ENCODE data around the gene DIABLO.
"Not testable (repeated sequence)": the region's sequence is repeated elsewhere in the genome, so short reads cannot be mapped to it uniquely, and the experiment has no call there.

Gene DIABLO

DNA sequence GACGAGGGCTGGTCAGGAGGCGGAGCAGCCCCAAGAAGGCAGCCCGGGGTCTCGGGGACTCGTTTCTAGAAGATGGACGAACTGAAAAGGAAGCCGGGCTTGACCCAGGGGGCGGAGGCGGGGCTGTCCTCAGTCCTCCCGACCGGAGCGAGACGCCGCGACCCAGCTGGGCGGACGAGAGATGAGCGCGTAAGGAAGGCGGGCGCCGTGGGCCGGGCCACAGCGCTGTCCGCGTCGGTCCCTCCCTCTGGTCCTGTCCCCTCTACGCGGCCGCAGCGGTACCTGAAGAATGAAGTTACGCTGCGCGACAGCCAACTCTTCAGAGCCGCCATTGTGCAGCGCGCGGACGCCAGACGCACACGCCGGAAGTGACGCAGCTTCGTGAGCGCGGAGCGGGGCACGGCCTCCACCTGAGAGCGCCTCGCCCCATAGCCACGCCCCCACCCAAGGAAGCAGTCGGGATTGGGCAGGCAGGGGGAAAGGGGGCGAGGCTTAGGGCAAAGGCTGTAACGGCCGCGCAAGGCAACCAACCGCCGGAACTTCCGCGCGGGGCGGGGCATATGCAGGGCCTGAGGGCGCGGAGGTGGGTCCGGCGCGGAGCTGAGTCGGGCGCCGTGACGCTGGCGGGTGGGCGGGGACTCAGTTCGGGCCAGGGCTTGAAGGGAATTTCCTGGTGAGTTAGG, at the start of gene DIABLO:
Gene DIABLO (minus strand): TSS at position 370 of the 683 bp plus-strand sequence. CDS start 38 bp downstream, at position 332.
- Mint-ChIP-seq H3K27me3 (no peaks in the 10 kb centered on the region), H3K4me3 (peak within 1 kb of the TSS; percentile 85), H3K9me3 (no peaks in the 10 kb centered on the region), H3K27ac (peak within 1 kb of the TSS; percentile 91), H3K36me3 (peaks cover 6% of the 10 kb centered on the region), H3K4me1 (peaks cover 47% of the 10 kb centered on the region)

DNA sequence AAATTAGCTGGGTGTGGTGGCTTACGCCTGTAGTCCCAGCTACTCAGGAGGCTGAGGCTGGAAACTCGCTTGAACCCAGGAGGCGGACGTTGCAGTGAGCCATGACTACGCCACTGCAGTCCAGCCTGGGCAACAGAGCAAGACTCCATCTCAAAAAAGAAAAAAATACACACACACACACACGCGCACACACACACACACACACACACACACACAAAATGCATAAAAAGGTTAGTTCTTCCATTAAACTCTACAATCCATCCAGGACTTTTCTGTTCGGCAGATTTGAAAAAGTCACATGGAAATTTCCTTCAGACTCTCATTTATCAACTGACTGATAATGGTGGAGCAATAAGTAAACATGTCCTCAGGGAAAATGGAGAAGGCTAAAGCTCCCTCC, 49.6 kb upstream of the DIABLO start:
- peaks cover 2% of the 10 kb centered on the region for H3K36me3 Mint-ChIP-seq
- no peak overlapping the region for H3K4me3 Mint-ChIP-seq

GRCh38 chr12:122266230-122266901, 40.5 kb upstream of the DIABLO start, which contains the start of gene VPS33A:
TSS of gene VPS33A (minus strand) at chr12:122266494. CDS start at chr12:122266408, 86 bp downstream.
- H3K27ac Mint-ChIP-seq = peak within 1 kb of the TSS; percentile 100
- no peaks in the 10 kb centered on the region for H3K9me3 Mint-ChIP-seq
- peaks cover 25% of the 10 kb centered on the region for H3K4me1 Mint-ChIP-seq
- H3K27me3 Mint-ChIP-seq = no peaks in the 10 kb centered on the region
- peak within 1 kb of the TSS; percentile 97 for H3K4me3 Mint-ChIP-seq
- H3K36me3 Mint-ChIP-seq = peaks cover 4% of the 10 kb centered on the region

More for the DNA sequence above, 49.6 kb upstream of the DIABLO start:
- no peaks in the 10 kb centered on the region for H3K27me3 Mint-ChIP-seq
- H3K27ac Mint-ChIP-seq = no peak overlapping the region
- no peaks in the 10 kb centered on the region for H3K9me3 Mint-ChIP-seq
- H3K4me1 Mint-ChIP-seq = no peaks in the 10 kb centered on the region

GRCh38 chr12:122265886-122266229, 40.0 kb upstream of the DIABLO start:
- Mint-ChIP-seq H3K4me3 (peak overlapping the region; percentile 97), H3K27me3 (no peaks in the 10 kb centered on the region), H3K9me3 (no peaks in the 10 kb centered on the region), H3K4me1 (peaks cover 25% of the 10 kb centered on the region), H3K36me3 (peaks cover 5% of the 10 kb centered on the region), H3K27ac (peak overlapping the region; percentile 100)

- Mint-ChIP-seq H3K27me3 (no peaks in the 10 kb centered on the region), H3K9me3 (no peaks in the 10 kb centered on the region), H3K27ac (peak overlapping the region; percentile 100), H3K4me1 (peaks cover 25% of the 10 kb centered on the region), H3K36me3 (peaks cover 6% of the 10 kb centered on the region), H3K4me3 (peak overlapping the region; percentile 97)
Observed at GRCh38 chr12:122265476-122265875, 39.6 kb upstream of the DIABLO start.

DNA sequence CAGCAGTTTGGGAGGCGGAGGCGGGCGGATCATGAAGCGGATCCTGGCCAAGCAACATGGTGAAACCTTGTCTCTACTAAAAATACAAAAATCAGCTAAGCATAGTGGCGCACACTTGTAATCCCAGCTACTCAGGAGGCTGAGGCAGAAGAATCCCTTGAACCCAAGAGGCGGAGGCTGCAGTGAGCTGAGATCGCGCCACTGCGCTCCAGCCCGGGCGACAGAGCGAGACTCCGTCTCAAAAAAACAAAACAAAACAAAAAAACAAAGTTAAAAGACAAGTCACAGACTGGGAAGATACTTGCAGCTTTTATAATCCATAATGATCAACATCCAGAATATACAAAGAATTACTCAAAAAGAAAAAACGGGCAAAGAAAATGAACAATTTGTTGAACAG, 34.9 kb upstream of the DIABLO start:
- Mint-ChIP-seq H3K36me3 (peaks cover 15% of the 10 kb centered on the region), H3K4me1 (peaks cover 40% of the 10 kb centered on the region)
- H3K27me3 Mint-ChIP-seq, H3K9me3 Mint-ChIP-seq, H3K4me3 Mint-ChIP-seq, H3K27ac Mint-ChIP-seq: not testable (repeated sequence)

DNA sequence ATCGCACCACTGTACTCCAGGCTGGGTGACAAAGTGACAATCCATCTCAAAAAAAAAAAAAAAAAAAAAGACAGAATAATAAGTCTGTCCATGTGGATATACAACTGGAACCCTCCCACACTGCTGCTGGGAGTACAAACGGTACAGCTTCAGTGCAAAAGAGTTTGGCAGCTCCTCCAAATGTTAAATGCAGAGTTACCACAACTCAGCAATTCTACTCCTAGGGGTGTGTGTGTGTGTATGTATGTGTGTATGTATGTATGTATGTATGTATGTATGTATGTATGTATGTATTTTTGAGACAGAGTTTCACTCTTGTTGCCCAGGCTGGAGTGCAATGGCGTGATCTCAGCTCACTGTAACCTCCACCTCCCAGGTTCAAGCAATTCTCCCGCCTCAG, 33.1 kb upstream of the DIABLO start:
- H3K27me3 Mint-ChIP-seq, H3K9me3 Mint-ChIP-seq, H3K27ac Mint-ChIP-seq, H3K4me3 Mint-ChIP-seq: not testable (repeated sequence)
- peaks cover 17% of the 10 kb centered on the region for H3K36me3 Mint-ChIP-seq
- H3K4me1 Mint-ChIP-seq = peaks cover 32% of the 10 kb centered on the region

DNA sequence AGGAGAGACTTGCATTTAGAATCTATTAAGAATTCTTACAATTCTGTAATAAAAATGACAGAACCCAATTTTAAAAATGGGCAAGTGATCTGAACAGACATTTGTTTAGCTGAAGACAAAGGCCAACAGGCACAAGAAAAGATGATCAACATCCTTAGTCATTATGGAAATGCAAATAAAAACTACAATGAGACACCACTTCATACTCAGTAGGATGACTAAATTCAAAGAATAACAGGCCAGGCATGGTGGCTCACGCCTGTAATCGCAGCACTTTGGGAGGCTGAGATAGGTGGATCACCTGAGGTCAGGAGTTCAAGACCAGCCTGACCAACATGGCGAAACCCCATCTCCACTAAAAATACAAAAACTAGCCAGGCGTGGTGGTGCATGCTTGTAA, 32.6 kb upstream of the DIABLO start:
- H3K27ac Mint-ChIP-seq, H3K4me3 Mint-ChIP-seq: not testable (repeated sequence)

GRCh38 chr12:122250536-122250935, 24.7 kb upstream of the DIABLO start:
- Mint-ChIP-seq H3K4me1 (peaks cover 12% of the 10 kb centered on the region), H3K36me3 (peaks cover 11% of the 10 kb centered on the region), H3K27ac (no peak overlapping the region), H3K4me3 (no peak overlapping the region), H3K9me3 (no peaks in the 10 kb centered on the region), H3K27me3 (no peaks in the 10 kb centered on the region)

More for the DNA sequence above, 32.6 kb upstream of the DIABLO start:
- H3K4me1 Mint-ChIP-seq = peaks cover 27% of the 10 kb centered on the region
- not testable (repeated sequence) for H3K9me3 Mint-ChIP-seq, H3K27me3 Mint-ChIP-seq
- H3K36me3 Mint-ChIP-seq = peaks cover 17% of the 10 kb centered on the region

DNA sequence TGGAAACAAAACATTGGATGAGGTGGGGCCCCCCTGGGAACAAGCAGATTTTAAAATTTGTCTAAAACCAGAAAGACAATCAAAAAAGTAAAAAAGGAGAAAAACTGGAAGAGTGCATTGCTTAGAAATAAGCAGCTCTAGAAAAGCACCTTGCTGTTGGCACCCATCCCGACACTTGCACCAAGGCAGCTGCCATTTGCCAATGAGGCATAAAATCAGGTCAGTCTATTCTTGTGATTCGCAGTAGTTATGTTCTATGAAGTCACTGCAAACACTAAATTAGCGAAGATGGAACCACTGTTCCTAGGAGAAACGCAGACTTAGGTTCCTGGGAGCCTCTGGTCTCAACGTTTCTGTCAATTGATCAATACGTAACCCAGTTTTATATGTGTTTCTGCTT, 24.2 kb upstream of the DIABLO start:
- Mint-ChIP-seq H3K9me3 (no peaks in the 10 kb centered on the region), H3K4me1 (peaks cover 12% of the 10 kb centered on the region), H3K4me3 (no peak overlapping the region), H3K27ac (no peak overlapping the region), H3K27me3 (no peaks in the 10 kb centered on the region), H3K36me3 (peaks cover 10% of the 10 kb centered on the region)

DNA sequence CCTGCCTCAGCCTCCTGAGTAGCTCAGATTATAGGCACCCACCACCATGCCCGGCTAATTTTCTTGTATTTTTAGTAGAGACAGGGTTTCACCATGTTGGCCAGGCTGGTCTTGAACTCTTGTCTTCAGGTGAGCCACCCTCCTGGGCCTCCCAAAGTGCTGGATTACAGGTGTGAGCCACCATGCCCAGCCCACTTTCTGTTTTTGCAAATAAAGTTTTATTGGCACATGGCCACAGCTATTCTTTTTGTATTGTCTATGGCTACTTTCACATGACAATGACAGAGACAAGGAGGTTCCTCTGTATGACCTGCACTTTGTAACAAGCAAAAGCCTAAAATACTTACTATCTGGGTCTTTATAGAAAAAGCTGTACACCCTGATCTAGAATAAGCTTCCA, 19.7 kb upstream of the DIABLO start:
- Mint-ChIP-seq H3K4me3 (no peak overlapping the region), H3K4me1 (peaks cover 28% of the 10 kb centered on the region), H3K36me3 (peaks cover 9% of the 10 kb centered on the region), H3K27ac (peak overlapping the region; percentile 59), H3K9me3 (no peaks in the 10 kb centered on the region), H3K27me3 (no peaks in the 10 kb centered on the region)

- Mint-ChIP-seq H3K27me3 (no peaks in the 10 kb centered on the region), H3K36me3 (peaks cover 8% of the 10 kb centered on the region), H3K4me3 (peak overlapping the region; percentile 61), H3K27ac (peak overlapping the region; percentile 80), H3K9me3 (no peaks in the 10 kb centered on the region), H3K4me1 (peaks cover 28% of the 10 kb centered on the region)
Observed at GRCh38 chr12:122244565-122245371, 18.9 kb upstream of the DIABLO start.

DNA sequence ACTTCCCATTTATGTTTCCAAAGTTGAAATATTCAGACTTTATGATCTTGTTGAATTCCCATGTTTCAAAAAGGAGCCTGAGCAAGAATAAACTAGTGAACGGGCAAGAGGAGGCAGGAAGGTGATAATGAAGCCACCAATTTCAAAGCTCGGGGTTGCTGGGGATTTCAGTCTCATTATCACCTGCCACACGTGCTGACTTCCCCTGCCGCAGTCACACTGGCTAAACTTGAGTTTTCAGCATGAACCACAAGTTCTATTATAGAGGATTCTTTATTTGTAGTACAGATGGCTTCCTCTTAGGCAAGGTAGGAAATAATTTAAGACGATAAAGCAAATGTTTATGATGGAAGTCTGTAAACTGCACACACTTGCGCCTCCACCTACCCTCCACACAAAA, 18.1 kb upstream of the DIABLO start:
- Mint-ChIP-seq H3K27ac (peak overlapping the region; percentile 80), H3K36me3 (peaks cover 2% of the 10 kb centered on the region), H3K27me3 (no peaks in the 10 kb centered on the region), H3K9me3 (no peaks in the 10 kb centered on the region), H3K4me3 (peak overlapping the region; percentile 61), H3K4me1 (peaks cover 28% of the 10 kb centered on the region)

GRCh38 chr12:122238861-122239260, 13.0 kb upstream of the DIABLO start:
- Mint-ChIP-seq H3K36me3 (peaks cover 13% of the 10 kb centered on the region), H3K4me3 (no peak overlapping the region), H3K27ac (no peak overlapping the region), H3K9me3 (no peaks in the 10 kb centered on the region), H3K4me1 (peaks cover 11% of the 10 kb centered on the region), H3K27me3 (no peaks in the 10 kb centered on the region)

DNA sequence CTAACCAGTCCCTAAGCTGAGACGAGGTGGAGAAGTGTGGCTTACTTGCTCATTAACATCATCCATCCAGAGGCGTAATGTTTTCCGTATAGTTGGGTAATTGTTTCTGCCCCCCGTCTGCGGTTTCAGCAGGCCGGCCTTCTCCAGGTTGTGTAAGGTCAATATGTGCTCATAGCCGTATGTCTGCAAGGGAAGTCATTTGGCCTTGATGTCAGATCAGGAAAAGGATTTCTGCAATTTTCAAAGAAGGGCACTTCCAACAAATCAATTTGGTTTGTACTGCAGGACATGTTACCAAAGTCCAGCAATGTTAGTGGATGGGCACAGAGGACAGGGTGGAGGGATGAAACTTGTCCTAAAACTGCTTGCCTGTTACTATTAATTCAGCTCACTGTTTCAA, 9.9 kb upstream of the DIABLO start:
- Mint-ChIP-seq H3K27ac (no peak overlapping the region), H3K9me3 (no peaks in the 10 kb centered on the region), H3K4me3 (no peak overlapping the region), H3K4me1 (no peaks in the 10 kb centered on the region), H3K36me3 (peaks cover 18% of the 10 kb centered on the region), H3K27me3 (no peaks in the 10 kb centered on the region)

DNA sequence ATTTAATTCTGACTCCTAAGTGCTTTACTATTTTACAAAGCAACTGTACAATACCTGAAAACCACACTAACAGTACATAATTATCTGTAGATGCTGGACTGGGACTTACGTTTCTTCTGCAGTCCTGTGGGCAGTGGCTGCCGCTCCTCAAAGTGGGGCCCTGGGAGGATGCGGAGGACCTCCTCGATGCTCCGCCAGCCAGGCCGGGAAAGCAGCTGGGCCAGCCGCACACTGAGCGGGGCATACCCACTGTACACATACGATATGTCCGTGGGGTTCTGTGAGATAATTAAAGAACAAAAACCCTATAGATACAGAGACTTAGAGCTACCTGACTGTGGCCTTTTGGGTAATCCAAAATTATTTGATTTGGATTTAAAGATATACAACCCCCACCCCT, 6.8 kb upstream of the DIABLO start:
- Mint-ChIP-seq H3K9me3 (no peaks in the 10 kb centered on the region), H3K4me1 (peaks cover 7% of the 10 kb centered on the region), H3K27ac (no peak overlapping the region), H3K27me3 (no peaks in the 10 kb centered on the region), H3K4me3 (no peak overlapping the region), H3K36me3 (peaks cover 16% of the 10 kb centered on the region)

Measured in activated naive CD4-positive, alpha-beta T cell treated with anti-CD3 and anti-CD28 coated beads, Interleukin-2, amount 50 U/mL, for 24 hours (primary cell).